NT2/D1 (cell line): ENCODE measurements around the gene GTF3C6.

ENCODE experiments used
- DNase-seq: peaks from one replicate; pipeline ENCODE4 v3.0.0-alpha.2; 2011; ENCODE audit warnings: low read depth, low spot score
- H3K27me3 ChIP-seq: 2 replicates; pipeline ENCODE4 v1.6.0; 2011; ENCODE audit warnings: mild to moderate bottlenecking; ENCODE audit not compliant: insufficient read length, insufficient read depth
- H3K36me3 ChIP-seq: 2 replicates; pipeline ENCODE4 v1.6.1; 2011; ENCODE audit warnings: mild to moderate bottlenecking, low read length, mixed read lengths; ENCODE audit not compliant: insufficient read depth, insufficient read length
- H3K4me1 ChIP-seq: 2 replicates; pipeline ENCODE4 v1.5.1; 2011; ENCODE audit not compliant: insufficient read depth, insufficient read length
- H3K4me3 ChIP-seq: 2 replicates; pipeline ENCODE4 v1.5.1; 2011; ENCODE audit warnings: low read depth; ENCODE audit not compliant: insufficient read length
- H3K9ac ChIP-seq: 2 replicates; pipeline ENCODE4 v1.6.0; 2011; ENCODE audit warnings: low read depth; ENCODE audit not compliant: insufficient read length
- H3K9me3 ChIP-seq: 2 replicates; pipeline ENCODE4 v1.5.1; 2011; ENCODE audit warnings: mild to moderate bottlenecking, low read length; ENCODE audit not compliant: insufficient read depth
- SUZ12 ChIP-seq: IDR thresholded peaks from 2 replicates; pipeline ENCODE4 v1.6.1; 2011; ENCODE audit not compliant: insufficient read length, insufficient read depth; ENCODE audit errors: extremely low read depth
- YY1 ChIP-seq: IDR thresholded peaks from 2 replicates; pipeline ENCODE4 v1.6.1; 2011; ENCODE audit not compliant: insufficient read length, insufficient read depth
- ZNF274 ChIP-seq: IDR thresholded peaks from 2 replicates; pipeline ENCODE4 v1.6.1; 2011; ENCODE audit warnings: mild to moderate bottlenecking, low read depth, low read length

The GTF3C6 gene

GRCh38 chr6:110944681-110945151 lies 13.8 kb upstream of the GTF3C6 start:
- Histone ChIP-seq H3K4me1 (no peaks in the 10 kb centered on the region), H3K4me3 (no peak overlapping the region), H3K9me3 (no peaks in the 10 kb centered on the region), H3K27me3 (no peaks in the 10 kb centered on the region), H3K9ac (no peak overlapping the region), H3K36me3 (no peaks in the 10 kb centered on the region)
- no peak for TF ChIP-seq ZNF274
- no peak for TF ChIP-seq SUZ12
- no peak for TF ChIP-seq YY1
- DNase-seq, result no peak

GRCh38 chr6:110946498-110946897 lies 12.0 kb upstream of the GTF3C6 start:
- Histone ChIP-seq H3K9ac (no peak overlapping the region), H3K9me3 (no peaks in the 10 kb centered on the region), H3K4me1 (no peaks in the 10 kb centered on the region), H3K4me3 (no peak overlapping the region), H3K36me3 (no peaks in the 10 kb centered on the region), H3K27me3 (no peaks in the 10 kb centered on the region)
- TF ChIP-seq ZNF274 (no peak), SUZ12 (no peak), YY1 (no peak)
- DNase-seq, result no peak

GRCh38 chr6:110949679-110950285 lies 8.7 kb upstream of the GTF3C6 start:
- Histone ChIP-seq H3K4me1 (no peaks in the 10 kb centered on the region), H3K9ac (no peak overlapping the region), H3K4me3 (no peak overlapping the region), H3K9me3 (no peaks in the 10 kb centered on the region), H3K27me3 (no peaks in the 10 kb centered on the region), H3K36me3 (no peaks in the 10 kb centered on the region)
- no peak for DNase-seq
- TF ChIP-seq YY1, result no peak

- no peaks in the 10 kb centered on the region for H3K4me1 ChIP-seq
- no peaks in the 10 kb centered on the region for H3K27me3 ChIP-seq
- no peak for DNase-seq
- no peak overlapping the region for H3K9ac ChIP-seq
- no peak overlapping the region for H3K4me3 ChIP-seq
- TF ChIP-seq ZNF274, result no peak
- TF ChIP-seq YY1, result no peak
- TF ChIP-seq SUZ12, result no peak
- H3K9me3 ChIP-seq, result no peaks in the 10 kb centered on the region
- H3K36me3 ChIP-seq, result no peaks in the 10 kb centered on the region
Observed at GRCh38 chr6:110950440-110950839, 8.1 kb upstream of the GTF3C6 start.

- no peaks in the 10 kb centered on the region for H3K4me1 ChIP-seq
- H3K36me3 ChIP-seq, result no peaks in the 10 kb centered on the region
Observed at GRCh38 chr6:110951008-110951407, 7.5 kb upstream of the GTF3C6 start.

GRCh38 chr6:110951986-110952794 lies 6.3 kb upstream of the GTF3C6 start:
- DNase-seq, result no peak
- Histone ChIP-seq H3K9me3 (no peaks in the 10 kb centered on the region), H3K4me3 (no peak overlapping the region)

More at GRCh38 chr6:110951008-110951407, 7.5 kb upstream of the GTF3C6 start:
- H3K4me3 ChIP-seq, result no peak overlapping the region
- no peaks in the 10 kb centered on the region for H3K27me3 ChIP-seq
- no peaks in the 10 kb centered on the region for H3K9me3 ChIP-seq
- TF ChIP-seq SUZ12 (no peak), ZNF274 (no peak), YY1 (no peak)
- no peak for DNase-seq
- H3K9ac ChIP-seq, result no peak overlapping the region

GRCh38 chr6:110953633-110954303 lies 4.7 kb upstream of the GTF3C6 start:
- Histone ChIP-seq H3K4me1 (no peaks in the 10 kb centered on the region), H3K9ac (no peak overlapping the region), H3K9me3 (no peaks in the 10 kb centered on the region), H3K36me3 (no peaks in the 10 kb centered on the region), H3K27me3 (no peaks in the 10 kb centered on the region), H3K4me3 (no peak overlapping the region)
- no peak for DNase-seq
- TF ChIP-seq ZNF274 (no peak), YY1 (no peak)

More at GRCh38 chr6:110951986-110952794, 6.3 kb upstream of the GTF3C6 start:
- TF ChIP-seq ZNF274 (no peak), SUZ12 (no peak), YY1 (no peak)
- Histone ChIP-seq H3K27me3 (no peaks in the 10 kb centered on the region), H3K9ac (no peak overlapping the region), H3K4me1 (no peaks in the 10 kb centered on the region), H3K36me3 (no peaks in the 10 kb centered on the region)
